IMR-90 (cell line): ENCODE results near the gene ZNF311. TPM values are rescaled to one million over a fixed set of nuclear protein-coding genes. Genes with fewer than 3 reads are reported as not detected.

Experiments used
- ATAC-seq: fragments of 200-7000 bp; cut with Tn5 transposase; 2 replicates; pipeline ENCODE4 v1.9.1; 2020; ENCODE audit warnings: low read depth, mild to moderate bottlenecking, moderate library complexity
- BruUV-seq: library from RNA; stranded (reverse); fragments of 400-500 nt; replicated peaks from 2 replicates; lab custom pipeline; 2021; lab: Mats Ljungman, UMichigan
- CTCF ChIA-PET: fragments of 300-600 bp; formaldehyde crosslinking; extraction: SDS; loops from one replicate; lab custom pipeline; 2021; ENCODE audit warnings: antibody characterized with exemption; lab: Yijun Ruan, JAX
- POLR2A ChIA-PET: fragments of 300-600 bp; sonication (Branson Sonifier 250); formaldehyde crosslinking; loops from one replicate; lab custom pipeline; 2022; ENCODE audit warnings: antibody characterized with exemption; ENCODE audit not compliant: unreplicated experiment; lab: Charles Lee
- DNase-seq: peaks from one replicate; pipeline ENCODE4 v3.0.0; 2013
- H2AFZ ChIP-seq: replicated peaks from 2 replicates; pipeline ENCODE3; 2013; ENCODE audit warnings: low read length, mild to moderate bottlenecking; ENCODE audit not compliant: poor library complexity
- H2AK5ac ChIP-seq: 2 replicates; pipeline ENCODE4 v1.6.1; 2013; ENCODE audit warnings: low read depth, low read length, inconsistent platforms
- H2AK9ac ChIP-seq: replicated peaks from 2 replicates; pipeline ENCODE3; 2013; ENCODE audit warnings: mild to moderate bottlenecking, low read depth, low read length, moderate library complexity; ENCODE audit not compliant: poor library complexity
- H2BK120ac ChIP-seq: 2 replicates; pipeline ENCODE4 v1.6.1; 2013; ENCODE audit warnings: low read depth, low read length, inconsistent platforms
- H2BK15ac ChIP-seq: 3 replicates; pipeline ENCODE4 v1.6.1; 2013; ENCODE audit warnings: low read depth, low read length, inconsistent platforms
- H2BK20ac ChIP-seq: 2 replicates; pipeline ENCODE4 v1.6.1; 2013; ENCODE audit warnings: low read depth, mild to moderate bottlenecking, inconsistent platforms, low read length, moderate library complexity
- H2BK5ac ChIP-seq: 2 replicates; pipeline ENCODE4 v1.6.1; 2013; ENCODE audit warnings: mild to moderate bottlenecking, low read depth, low read length, inconsistent platforms; ENCODE audit not compliant: poor library complexity, severe bottlenecking
- H3K14ac ChIP-seq: replicated peaks from 2 replicates; pipeline ENCODE4 v1.6.1; 2013; ENCODE audit warnings: low read depth, low read length, inconsistent platforms
- H3K18ac ChIP-seq: 2 replicates; pipeline ENCODE4 v1.6.1; 2013; ENCODE audit warnings: low read depth, low read length, control low read depth
- H3K23ac ChIP-seq: 2 replicates; pipeline ENCODE4 v1.6.1; 2013; ENCODE audit warnings: low read depth, low read length, inconsistent platforms
- H3K27ac ChIP-seq: 2 replicates; pipeline ENCODE4 v1.5.1; 2013; ENCODE audit warnings: mild to moderate bottlenecking, control low read depth, low read length; ENCODE audit not compliant: insufficient read depth
- H3K27me3 ChIP-seq: 2 replicates; pipeline ENCODE4 v1.6.1; 2013; ENCODE audit warnings: low read length; ENCODE audit not compliant: control insufficient read depth, insufficient read depth
- H3K36me3 ChIP-seq: 2 replicates; pipeline ENCODE4 v1.6.1; 2013; ENCODE audit warnings: low read length, mixed read lengths; ENCODE audit not compliant: control insufficient read depth, insufficient read depth
- H3K4ac ChIP-seq: 2 replicates; pipeline ENCODE4 v1.6.1; 2013; ENCODE audit warnings: low read depth, low read length, inconsistent platforms
- H3K4me1 ChIP-seq: 2 replicates; pipeline ENCODE4 v1.6.1; 2013; ENCODE audit warnings: low read length, mixed read lengths; ENCODE audit not compliant: control insufficient read depth, insufficient read depth
- H3K4me2 ChIP-seq: 2 replicates; pipeline ENCODE4 v1.6.1; 2013; ENCODE audit warnings: low read depth, mild to moderate bottlenecking, control low read depth, low read length, moderate library complexity
- H3K4me3 ChIP-seq: 2 replicates; pipeline ENCODE4 v1.5.1; 2013; ENCODE audit warnings: low read depth, mild to moderate bottlenecking, control low read depth, low read length, moderate library complexity; ENCODE audit not compliant: insufficient read depth
- H3K56ac ChIP-seq: 2 replicates; pipeline ENCODE4 v1.6.1; 2013; ENCODE audit warnings: low read length, inconsistent platforms; ENCODE audit not compliant: insufficient read depth; ENCODE audit errors: extremely low read depth
- H3K79me1 ChIP-seq, 2 experiments: 2 replicates each; pipeline ENCODE4 v1.6.1; 2013; ENCODE audit warnings: low read length in 2 of 2, inconsistent platforms in 1 of 2, low read depth in 1 of 2
- H3K9ac ChIP-seq: 2 replicates; pipeline ENCODE4 v1.6.1; 2013; ENCODE audit warnings: low read depth, low read length, control low read depth
- H3K9me1 ChIP-seq: 2 replicates; pipeline ENCODE4 v1.6.1; 2013; ENCODE audit warnings: low read length, inconsistent platforms; ENCODE audit not compliant: insufficient read depth
- H3K9me3 ChIP-seq: 2 replicates; pipeline ENCODE4 v1.6.1; 2013; ENCODE audit warnings: low read length; ENCODE audit not compliant: control insufficient read depth, insufficient read depth
- H4K20me1 ChIP-seq: 2 replicates; pipeline ENCODE4 v1.6.1; 2013; ENCODE audit warnings: low read length, inconsistent platforms; ENCODE audit not compliant: insufficient read depth
- H4K5ac ChIP-seq: 2 replicates; pipeline ENCODE4 v1.6.1; 2013; ENCODE audit warnings: mild to moderate bottlenecking, low read depth, low read length, control low read depth
- H4K8ac ChIP-seq, 2 experiments: 2 replicates each; pipeline ENCODE4 v1.6.1; 2013; ENCODE audit warnings: low read depth in 2 of 2, low read length in 2 of 2, control low read depth in 1 of 2, inconsistent platforms in 1 of 2
- H4K91ac ChIP-seq: 2 replicates; pipeline ENCODE4 v1.6.1; 2013; ENCODE audit warnings: low read depth, low read length, inconsistent platforms; ENCODE audit not compliant: insufficient read depth
- BHLHE40 ChIP-seq: fragments of 150-350 bp; IDR thresholded peaks from 2 replicates; pipeline ENCODE4 v1.6.1; 2016; ENCODE audit warnings: mild to moderate bottlenecking, low read depth, low read length
- ELK1 ChIP-seq: fragments of 150-350 bp; IDR thresholded peaks from 2 replicates; pipeline ENCODE4 v1.6.1; 2016; ENCODE audit warnings: low read depth, mild to moderate bottlenecking, low read length, moderate library complexity, borderline replicate concordance
- FOS ChIP-seq: fragments of 150-350 bp; IDR thresholded peaks from 2 replicates; pipeline ENCODE4 v1.6.1; 2016; ENCODE audit warnings: low read depth, low read length
- MAZ ChIP-seq: IDR thresholded peaks from 2 replicates; pipeline ENCODE4 v1.6.1; 2012; ENCODE audit warnings: low read depth, mild to moderate bottlenecking, low read length, improper control_type of control experiment, moderate library complexity, borderline replicate concordance
- MXI1 ChIP-seq: IDR thresholded peaks from 2 replicates; pipeline ENCODE4 v1.6.1; 2012; ENCODE audit warnings: low read depth, mild to moderate bottlenecking, low read length, moderate library complexity, borderline replicate concordance
- NFE2L2 ChIP-seq: fragments of 150-350 bp; IDR thresholded peaks from 2 replicates; pipeline ENCODE4 v1.6.1; 2016; ENCODE audit warnings: low read depth, mild to moderate bottlenecking, low read length
- POLR2A ChIP-seq: IDR thresholded peaks from 2 replicates; pipeline ENCODE4 v1.6.1; 2012; ENCODE audit warnings: mild to moderate bottlenecking, low read depth, low read length
- RAD21 ChIP-seq: IDR thresholded peaks from 2 replicates; pipeline ENCODE4 v1.6.1; 2012; ENCODE audit warnings: low read length, improper control_type of control experiment
- RCOR1 ChIP-seq: IDR thresholded peaks from 2 replicates; pipeline ENCODE4 v1.6.1; 2012; ENCODE audit warnings: mild to moderate bottlenecking, low read length, improper control_type of control experiment; ENCODE audit not compliant: insufficient replicate concordance
- SMC3 ChIP-seq: fragments of 150-350 bp; IDR thresholded peaks from 2 replicates; pipeline ENCODE4 v1.6.1; 2016; ENCODE audit warnings: low read depth, mild to moderate bottlenecking, antibody characterized with exemption, low read length, moderate library complexity
- USF2 ChIP-seq: fragments of 150-350 bp; IDR thresholded peaks from 2 replicates; pipeline ENCODE4 v1.6.1; 2017; ENCODE audit warnings: mild to moderate bottlenecking, antibody characterized with exemption, low read length, low read depth
- WGBS, 2 experiments: methylation state at CpG; one replicate each; pipeline versions ENCODE4 v1.1.5 to v1.1.7; 2013; ENCODE audit warnings: missing lambda C conversion rate in 2 of 2; ENCODE audit not compliant: insufficient read length in 1 of 2; ENCODE audit errors: extremely low coverage in 2 of 2; 5-methylcytosine and 5-hydroxymethylcytosine counted together
- dilution Hi-C: fragments of 300-500 bp; cut with HindIII; formaldehyde crosslinking; loops from one replicate; pipeline ENCODE4 v1.14.3; 2018; ENCODE audit warnings: low sequenced_read_pairs; ENCODE audit not compliant: unreplicated experiment
- in situ Hi-C: fragments of 300-500 bp; cut with MboI; formaldehyde crosslinking; loops from 3 replicates; pipeline ENCODE4 v1.14.3; 2019; ENCODE audit warnings: low sequenced_read_pairs, inconsistent platforms, mixed read lengths
- intact Hi-C: fragments of 100-400 bp; cut with micrococcal nuclease; formaldehyde crosslinking; loops from 2 replicates; pipeline ENCODE4 v1.10.0; 2022
- polyA plus RNA-seq, 3 experiments: library from polyadenylated mRNA; depleted of rRNA; stranded (reverse); fragments of >200 nt; gene quantifications; 2 replicates each; pipeline ENCODE4 v1.2.3, GENCODE V29; 2012; ENCODE audit warnings: low replicate concordance in 1 of 3
- total RNA-seq: library from RNA; depleted of rRNA; stranded (reverse); fragments of >200 nt; gene quantifications from 2 replicates; pipeline ENCODE4 v1.2.3, GENCODE V29; 2012

Gene ZNF311
- total and polyA plus RNA-seq, 2 of the 4 experiments (the other 2 are of a cell fraction) = 0.34 to 0.36 TPM

- TF ChIP-seq ELK1 (no peak), RCOR1 (no peak)
Measured at GRCh38 chr6:28985462-28986164, 19.5 kb downstream of the ZNF311 start (continued).

DNA sequence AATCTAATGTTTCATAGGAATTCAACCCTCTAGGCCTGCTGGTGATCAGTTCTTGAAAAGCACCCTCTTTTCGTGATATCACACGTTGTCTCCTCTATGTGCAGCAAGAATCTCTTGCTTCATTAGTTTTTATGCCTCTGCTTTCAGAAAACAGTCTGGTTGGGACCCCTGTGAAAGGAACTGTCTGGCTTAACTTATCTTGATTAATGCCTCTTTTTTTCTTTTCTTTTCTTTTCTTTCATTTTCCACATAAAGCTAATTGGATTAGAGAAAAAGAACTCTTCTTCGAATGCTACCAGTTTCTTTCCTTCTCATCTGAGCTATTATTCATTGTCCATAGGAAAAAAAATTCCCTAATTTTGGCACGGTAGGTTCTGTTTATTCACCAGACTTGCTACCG, 21.3 kb downstream of the ZNF311 start:
- no peaks in the 10 kb centered on the region for H3K9me1 ChIP-seq
- H4K91ac ChIP-seq = no peak overlapping the region
- intact Hi-C loops (loop anchor here (5.0 kb wide), 2 partner anchors 102 to 177 kb away; no protein-coding TSS in a partner anchor), dilution Hi-C loops (no loop called here), in situ Hi-C loops (no loop called here)
- no peak overlapping the region for H3K4ac ChIP-seq
- H3K79me1 ChIP-seq = no peaks in the 10 kb centered on the region
- H3K4me1 ChIP-seq = peaks cover 2% of the 10 kb centered on the region; the same call in 1 of the 2 replicates
- no peaks in the 10 kb centered on the region for H3K36me3 ChIP-seq
- H3K23ac ChIP-seq = no peak overlapping the region
- no peaks in the 10 kb centered on the region for H3K9me3 ChIP-seq
- no CpG with 5 or more reads among the region's 5 CpGs for WGBS, 2 experiments
- H2BK15ac ChIP-seq = no peak overlapping the region
- no peaks in the 10 kb centered on the region for H3K27me3 ChIP-seq
- no peak overlapping the region for H2BK20ac ChIP-seq
- DNase-seq = no peak
- H3K4me3 ChIP-seq = no peak overlapping the region
- H3K14ac ChIP-seq = no peak overlapping the region
- no TSS peak for BruUV-seq
- no peak overlapping the region for H3K27ac ChIP-seq
- no peak overlapping the region for H2BK120ac ChIP-seq
- H2BK5ac ChIP-seq = no peak overlapping the region
- POLR2A ChIA-PET = no interaction called here
- no peaks in the 10 kb centered on the region; the same call in 1 of the 2 replicates for H4K20me1 ChIP-seq
- H2AFZ ChIP-seq = no peak overlapping the region
- H3K18ac ChIP-seq = no peak overlapping the region
- H2AK5ac ChIP-seq = no peak overlapping the region
- no peak overlapping the region for H3K4me2 ChIP-seq
- CTCF ChIA-PET = interaction anchor here (0.8 kb wide), 1 partner anchor 33 kb away, joined by 3 read pairs; no protein-coding TSS in a partner anchor
- H3K56ac ChIP-seq = no peak overlapping the region
- no peak for TF ChIP-seq MXI1
- TF ChIP-seq USF2 = no peak
- no peak for TF ChIP-seq NFE2L2
- no peak for TF ChIP-seq BHLHE40
- no peak for TF ChIP-seq MAZ
- TF ChIP-seq FOS = no peak
- no peak for TF ChIP-seq SMC3
- TF ChIP-seq RAD21 = no peak
- TF ChIP-seq ELK1 = no peak
- TF ChIP-seq POLR2A = no peak
- no peak for TF ChIP-seq RCOR1
- H4K8ac ChIP-seq = no peak overlapping the region
- no peak overlapping the region for H4K5ac ChIP-seq
- H3K9ac ChIP-seq = no peak overlapping the region
- no peak overlapping the region for H2AK9ac ChIP-seq
- no peak for ATAC-seq
